Fibroblast of the aortic adventitia (primary cell): Measurements from ENCODE around the gene C1RL. TPM values are rescaled to one million over a fixed set of nuclear protein-coding genes. Genes with fewer than 3 reads are reported as not detected.

Experiments
- DNase-seq: peaks from one replicate; pipeline ENCODE4 v3.0.0-alpha.2; 2010; ENCODE audit warnings: low read depth
- H3K4me3 ChIP-seq: 2 replicates; pipeline ENCODE4 v1.5.1; 2011; ENCODE audit warnings: low read depth, mild to moderate bottlenecking, control low read depth, low read length, moderate library complexity
- CTCF ChIP-seq: IDR thresholded peaks from 2 replicates; pipeline ENCODE4 v1.5.1; 2011; ENCODE audit warnings: mild to moderate bottlenecking, low read length, control low read depth, inconsistent platforms; ENCODE audit not compliant: insufficient read depth
- total RNA-seq: library from RNA; depleted of rRNA; stranded (reverse); fragments of >200 nt; gene quantifications from 2 replicates; pipeline ENCODE4 v1.2.3, GENCODE V29; 2012; ENCODE audit warnings: low replicate concordance

C1RL gene, protein sequence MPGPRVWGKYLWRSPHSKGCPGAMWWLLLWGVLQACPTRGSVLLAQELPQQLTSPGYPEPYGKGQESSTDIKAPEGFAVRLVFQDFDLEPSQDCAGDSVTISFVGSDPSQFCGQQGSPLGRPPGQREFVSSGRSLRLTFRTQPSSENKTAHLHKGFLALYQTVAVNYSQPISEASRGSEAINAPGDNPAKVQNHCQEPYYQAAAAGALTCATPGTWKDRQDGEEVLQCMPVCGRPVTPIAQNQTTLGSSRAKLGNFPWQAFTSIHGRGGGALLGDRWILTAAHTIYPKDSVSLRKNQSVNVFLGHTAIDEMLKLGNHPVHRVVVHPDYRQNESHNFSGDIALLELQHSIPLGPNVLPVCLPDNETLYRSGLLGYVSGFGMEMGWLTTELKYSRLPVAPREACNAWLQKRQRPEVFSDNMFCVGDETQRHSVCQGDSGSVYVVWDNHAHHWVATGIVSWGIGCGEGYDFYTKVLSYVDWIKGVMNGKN
- 39.2 and 50.6 TPM in 2 replicates for total RNA-seq

DNA sequence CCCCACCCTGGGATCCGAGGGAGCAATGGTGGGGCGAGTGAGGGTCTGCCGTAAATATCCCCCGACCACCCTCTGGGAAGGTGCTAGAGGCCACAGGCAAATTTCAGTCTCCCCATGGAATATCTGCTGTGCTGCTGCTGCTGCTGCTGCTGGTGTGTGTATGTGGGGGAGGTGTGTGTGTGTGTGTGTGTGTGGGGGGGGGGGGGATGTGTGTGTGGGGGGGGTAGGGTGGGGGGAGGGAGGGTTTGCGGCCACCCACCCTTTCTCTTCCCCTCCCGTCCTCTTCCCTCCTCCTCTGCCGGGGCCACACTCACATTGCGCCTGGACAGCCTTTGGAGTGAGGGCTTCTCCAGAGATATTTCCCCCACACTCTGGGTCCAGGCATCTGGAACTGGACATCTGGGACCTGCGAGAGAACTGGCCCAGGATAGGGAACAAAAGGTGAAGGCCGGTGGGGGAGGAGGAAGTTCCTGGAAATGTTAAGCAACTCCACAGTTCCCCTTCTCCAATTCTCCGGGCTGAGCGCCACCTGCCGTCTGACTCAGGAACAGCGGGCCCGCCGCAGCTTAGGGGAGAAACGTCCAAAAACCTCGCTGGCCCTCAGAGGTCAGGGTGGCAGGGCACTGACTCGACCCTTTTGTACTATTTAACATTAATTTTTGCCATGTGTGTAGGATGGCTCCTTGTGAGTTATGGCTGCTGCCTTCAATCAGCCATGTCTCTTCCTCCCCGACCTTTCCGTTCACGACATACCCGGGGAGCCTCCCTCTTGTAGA, at the start of gene C1RL:
C1RL (minus strand) TSS at position 419 of the 776 bp plus-strand sequence; CDS start at position 385, 34 bp downstream.
- TF ChIP-seq CTCF: peak; percentile 99
- peak; percentile 88 for DNase-seq
- peak within 1 kb of the TSS; percentile 85 for H3K4me3 ChIP-seq

DNA sequence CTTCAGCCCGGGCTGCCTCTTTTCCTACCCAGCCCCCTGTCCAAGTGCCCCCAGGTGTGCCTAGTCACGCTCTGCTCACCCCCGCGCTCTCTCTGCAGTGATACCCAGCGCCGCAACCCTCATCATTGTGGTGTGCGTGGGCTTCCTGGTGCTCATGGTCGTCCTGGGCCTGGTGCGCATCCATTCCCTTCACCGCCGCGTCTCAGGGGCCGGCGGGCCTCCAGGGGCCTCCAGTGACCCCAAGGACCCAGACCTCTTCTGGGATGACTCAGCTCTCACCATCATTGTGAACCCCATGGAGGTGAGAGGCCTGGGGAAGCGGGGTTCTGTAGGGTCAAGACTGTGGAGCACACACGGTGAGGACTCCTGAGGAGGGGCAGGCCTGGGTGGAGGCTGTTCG, 48.4 kb upstream of the C1RL start:
- TF ChIP-seq CTCF: no peak
- no peak overlapping the region for H3K4me3 ChIP-seq
- no peak for DNase-seq

GRCh38 chr12:7156259-7157197, 47.5 kb upstream of the C1RL start:
- TF ChIP-seq CTCF: no peak
- no peak overlapping the region for H3K4me3 ChIP-seq
- no peak for DNase-seq

- DNase-seq: no peak
- TF ChIP-seq CTCF: no peak
- H3K4me3 ChIP-seq: no peak overlapping the region
Observed at GRCh38 chr12:7155471-7156034, 46.5 kb upstream of the C1RL start.

DNA sequence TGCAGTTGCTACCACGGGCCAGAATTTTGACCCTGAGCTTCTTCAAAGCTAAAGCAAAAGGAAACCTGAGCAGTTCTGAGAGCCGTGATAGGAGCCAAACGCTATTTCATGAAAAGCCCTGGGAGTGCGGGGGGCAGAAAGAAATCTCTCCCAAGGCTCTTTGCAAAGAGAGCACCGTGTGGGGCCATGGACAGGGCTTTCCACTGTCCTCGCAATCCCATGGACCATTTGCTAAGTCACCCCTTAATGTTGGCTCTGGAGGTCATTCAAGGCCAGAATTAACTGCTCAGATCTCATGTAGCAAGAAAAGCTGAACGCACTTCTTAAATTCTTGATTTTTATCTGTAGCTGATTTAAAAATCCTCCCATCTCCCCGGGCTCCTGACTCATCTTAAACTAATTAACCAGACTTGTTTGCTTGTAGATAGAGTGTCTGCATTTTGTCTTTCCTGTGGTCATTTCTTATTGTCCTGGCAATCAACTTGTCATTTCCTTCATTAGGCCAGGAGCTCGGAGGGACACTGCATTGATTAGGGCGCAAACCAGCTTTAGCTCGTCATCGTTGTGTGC, 46.0 kb upstream of the C1RL start:
- TF ChIP-seq CTCF: no peak
- DNase-seq: no peak
- no peak overlapping the region for H3K4me3 ChIP-seq
